GM19099 (cell line): Measurements from ENCODE around the gene PRR4.

ENCODE experiments used
- POLR2A ChIP-seq: IDR thresholded peaks from 3 replicates; pipeline ENCODE4 v1.6.1; 2011; ENCODE audit warnings: low read depth; ENCODE audit not compliant: insufficient read length; ENCODE audit errors: extremely low read depth

The PRR4 gene

GRCh38 chr12:10826258-10826657 is 23.0 kb downstream of the PRR4 start, which contains the start of gene TAS2R10:
Gene TAS2R10, minus strand, starts transcription at chr12:10826358. Its CDS starts 89 bp downstream, at chr12:10826269.
- no peak for TF ChIP-seq POLR2A

GRCh38 chr12:10824957-10825356 is 24.3 kb downstream of the PRR4 start:
- no peak for TF ChIP-seq POLR2A

DNA sequence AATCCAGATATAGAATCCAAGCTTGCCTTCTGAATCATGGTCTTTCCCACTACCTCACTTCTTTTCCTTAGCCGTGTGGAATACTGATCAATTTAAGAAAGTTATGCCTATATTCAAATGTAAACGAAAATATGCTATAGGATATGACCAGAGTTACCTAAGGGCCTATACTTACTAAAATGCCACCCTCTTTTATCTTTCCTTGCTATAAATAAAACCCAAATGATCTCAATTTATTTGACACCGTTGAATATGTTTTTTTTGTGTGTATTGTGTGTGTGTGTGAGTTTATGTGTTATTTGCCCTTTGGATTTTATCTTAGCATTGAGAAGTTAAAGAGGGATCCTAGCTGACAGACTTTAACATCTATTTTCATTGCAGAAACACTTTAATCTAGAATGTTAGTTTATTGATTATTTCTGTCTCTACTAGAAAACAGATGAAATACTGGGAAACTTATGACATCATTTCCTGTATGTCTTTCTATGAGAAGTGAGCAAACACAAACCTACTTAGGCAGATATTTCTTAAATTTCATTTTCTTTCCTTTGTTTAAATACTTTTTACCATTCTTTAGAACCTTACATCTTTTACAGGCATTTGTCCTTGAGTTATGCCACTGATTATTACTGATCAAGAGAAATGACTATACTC is 37.3 kb downstream of the PRR4 start:
- no peak for TF ChIP-seq POLR2A

DNA sequence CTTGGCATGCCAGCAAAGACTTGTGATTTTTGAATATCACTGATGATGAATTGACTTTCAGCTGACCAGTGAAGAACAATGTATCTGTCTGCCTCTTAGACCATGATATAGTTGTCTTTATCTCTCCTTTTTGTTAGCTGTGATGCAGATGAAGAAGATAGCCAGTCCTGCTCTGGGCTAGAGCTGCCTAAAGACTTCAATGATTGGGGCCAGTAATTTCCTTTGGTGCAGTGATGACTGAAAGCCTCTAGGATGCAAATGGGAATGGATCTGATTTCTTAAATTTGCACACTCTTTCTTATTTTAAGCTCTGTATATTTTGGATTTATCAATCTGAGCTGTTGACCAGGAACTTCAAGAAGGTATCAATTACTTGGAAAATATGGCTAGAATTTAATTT is 39.2 kb downstream of the PRR4 start, which contains the start of gene TAS2R9:
Gene TAS2R9, minus strand, starts transcription at position 101 of the 400 bp plus-strand sequence. Its CDS starts 93 bp downstream, at position 8.
- no peak for TF ChIP-seq POLR2A

DNA sequence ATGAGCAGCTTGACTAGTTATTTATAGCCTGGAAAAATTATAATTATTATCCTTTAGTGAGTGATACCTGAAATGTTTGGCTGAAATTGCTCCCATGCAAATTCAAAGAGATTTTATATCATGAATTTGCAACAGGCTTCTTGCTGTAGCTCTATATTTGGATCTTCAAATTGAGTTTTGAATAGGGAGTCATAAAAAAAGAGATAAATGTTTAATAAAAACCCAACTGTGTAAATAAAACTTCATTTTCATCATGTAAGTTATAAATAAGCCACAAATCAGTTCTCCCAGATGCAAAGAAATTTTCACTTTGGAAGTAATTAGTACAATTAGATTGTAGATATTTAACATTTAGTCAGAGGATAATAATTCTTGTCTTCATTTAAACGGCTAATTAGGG is 42.1 kb downstream of the PRR4 start, which contains the start of gene TAS2R8:
Gene TAS2R8, minus strand, starts transcription at position 101 of the 400 bp plus-strand sequence. CDS start 306 bp downstream, outside the sequence.
- no peak for TF ChIP-seq POLR2A

DNA sequence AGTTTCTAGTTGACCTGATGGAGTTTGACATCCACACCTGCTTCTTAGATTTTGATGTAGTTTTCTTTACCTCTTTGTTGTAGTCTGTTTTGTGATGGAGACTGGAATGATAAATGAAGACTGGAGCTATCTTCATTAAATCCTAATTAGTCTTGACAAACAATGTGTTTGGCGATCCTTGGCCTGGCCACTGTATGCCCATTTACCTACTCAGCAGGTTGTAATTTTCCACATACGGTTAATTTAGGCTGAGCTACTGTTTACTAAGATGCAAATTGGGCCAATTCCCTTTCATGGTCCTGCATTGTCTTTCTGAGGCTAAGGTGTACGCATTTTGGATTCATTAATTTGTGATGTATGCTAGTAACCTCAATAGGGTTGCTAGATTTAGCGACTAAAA is 46.7 kb downstream of the PRR4 start, which contains the start of gene TAS2R7:
Gene TAS2R7, minus strand, starts transcription at position 41 of the 400 bp plus-strand sequence. CDS start 57 bp downstream, outside the sequence.
- TF ChIP-seq POLR2A, result no peak

DNA sequence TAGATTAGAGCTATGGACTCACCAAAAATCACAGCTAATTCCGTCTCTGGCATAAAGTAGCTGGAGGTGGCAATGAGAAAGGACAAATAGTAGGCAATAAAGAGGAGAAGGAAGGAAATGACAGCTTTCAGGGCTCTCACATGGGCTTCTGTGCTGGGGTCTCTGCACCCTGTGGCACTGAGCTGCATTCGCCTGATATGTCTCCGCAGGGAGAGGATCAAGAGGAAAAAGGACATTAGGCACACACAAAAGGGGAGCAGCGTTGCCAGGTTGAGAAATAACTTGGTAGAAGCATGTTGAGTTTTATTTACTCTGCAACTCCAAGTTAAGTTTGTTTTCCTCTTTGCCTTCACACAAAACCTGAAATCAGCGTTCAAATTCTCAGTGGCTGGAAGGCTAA is 47.5 kb downstream of the PRR4 start:
- no peak for TF ChIP-seq POLR2A
